ENCODE results near the gene DZIP1L.

GRCh38 chr3:138034918-138035317 lies 80.5 kb downstream of the DZIP1L start:
- TF ChIP-seq CTCF (IDR thresholded peaks at IDR 0.05 in 2 of 3, conservative IDR thresholded peaks at IDR 0.05 in 1 of 3; ENCODE audit: insufficient read depth in 2 of 3, low read depth in 1 of 3, low read length in 3 of 3) (no peak), MNT (conservative IDR thresholded peaks at IDR 0.05) (no peak), THRB (CRISPR knock-in tag; conservative IDR thresholded peaks at IDR 0.05) (no peak), HINFP (tag; conservative IDR thresholded peaks at IDR 0.05; ENCODE audit: low read depth) (no peak), SMARCE1 (IDR thresholded peaks at IDR 0.05) (no peak)

Data from K562 (cell line).